PC-3 (cell line): ENCODE results near the gene TXNDC11.

Experiments
- EZH2 ChIP-seq: fragments of 300-600 bp; sonication (generic); IDR thresholded peaks from one replicate; pipeline ENCODE4 v1.6.1; 2017; ENCODE audit warnings: antibody characterized with exemption, mild to moderate bottlenecking, low read length; ENCODE audit not compliant: unreplicated experiment
- EZH2phosphoT487 ChIP-seq: fragments of 300-600 bp; sonication (generic); IDR thresholded peaks from 2 replicates; pipeline ENCODE4 v1.6.1; 2018; ENCODE audit warnings: mild to moderate bottlenecking, antibody characterized with exemption, low read length, borderline replicate concordance
- TF ChIP-seq, protein P1 (sequence below): fragments of 300-600 bp; sonication (generic); conservative IDR thresholded peaks from 2 replicates; pipeline ENCODE4 v1.5.1; 2017; ENCODE audit warnings: antibody characterized with exemption, low read depth, mild to moderate bottlenecking, low read length

DNA sequence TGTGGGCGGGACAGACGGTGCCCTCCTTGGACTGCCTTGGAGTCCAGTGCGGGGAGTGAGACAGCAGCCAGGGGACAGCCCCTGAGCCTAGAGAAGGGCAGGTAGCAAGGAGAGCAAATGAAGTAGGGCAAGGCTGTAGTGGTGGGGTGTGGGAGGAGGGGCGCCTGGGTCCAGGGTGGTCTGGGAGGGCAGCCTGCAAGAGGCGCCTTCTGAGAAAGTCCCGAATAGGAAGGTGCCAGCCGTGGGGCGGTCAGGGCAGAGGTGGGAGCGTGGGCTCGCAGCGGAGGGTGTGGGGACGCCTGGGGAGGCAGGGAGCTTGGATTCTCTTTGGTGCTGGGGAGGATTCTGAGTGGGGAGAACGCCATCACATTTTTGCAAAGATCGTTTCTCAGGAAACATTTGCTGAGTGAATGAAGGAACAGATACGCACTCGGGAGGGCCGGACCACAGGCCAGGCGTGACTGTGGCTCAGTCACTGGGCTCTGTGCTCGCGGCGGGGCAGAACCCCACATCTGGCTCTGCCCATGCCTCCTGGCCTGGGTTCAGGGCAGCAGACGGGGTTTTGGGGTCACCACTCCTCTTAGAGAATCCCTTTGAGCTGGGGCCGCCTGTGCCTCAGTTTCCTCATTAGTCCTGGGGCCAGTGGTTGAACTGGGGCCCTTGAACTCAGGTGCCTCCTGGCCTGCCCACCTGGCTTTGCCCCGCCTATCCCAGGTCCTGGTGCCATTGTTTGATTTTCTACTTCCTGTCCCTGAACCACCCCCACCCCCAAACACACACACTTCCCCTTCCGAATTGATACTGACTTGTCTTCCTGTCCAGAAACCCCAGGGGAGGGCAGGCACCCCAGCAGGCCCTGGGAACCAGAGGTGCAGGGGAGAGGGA, 70.2 kb downstream of the TXNDC11 start:
- TF ChIP-seq, protein P1, sequence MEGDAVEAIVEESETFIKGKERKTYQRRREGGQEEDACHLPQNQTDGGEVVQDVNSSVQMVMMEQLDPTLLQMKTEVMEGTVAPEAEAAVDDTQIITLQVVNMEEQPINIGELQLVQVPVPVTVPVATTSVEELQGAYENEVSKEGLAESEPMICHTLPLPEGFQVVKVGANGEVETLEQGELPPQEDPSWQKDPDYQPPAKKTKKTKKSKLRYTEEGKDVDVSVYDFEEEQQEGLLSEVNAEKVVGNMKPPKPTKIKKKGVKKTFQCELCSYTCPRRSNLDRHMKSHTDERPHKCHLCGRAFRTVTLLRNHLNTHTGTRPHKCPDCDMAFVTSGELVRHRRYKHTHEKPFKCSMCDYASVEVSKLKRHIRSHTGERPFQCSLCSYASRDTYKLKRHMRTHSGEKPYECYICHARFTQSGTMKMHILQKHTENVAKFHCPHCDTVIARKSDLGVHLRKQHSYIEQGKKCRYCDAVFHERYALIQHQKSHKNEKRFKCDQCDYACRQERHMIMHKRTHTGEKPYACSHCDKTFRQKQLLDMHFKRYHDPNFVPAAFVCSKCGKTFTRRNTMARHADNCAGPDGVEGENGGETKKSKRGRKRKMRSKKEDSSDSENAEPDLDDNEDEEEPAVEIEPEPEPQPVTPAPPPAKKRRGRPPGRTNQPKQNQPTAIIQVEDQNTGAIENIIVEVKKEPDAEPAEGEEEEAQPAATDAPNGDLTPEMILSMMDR, result no peak
- TF ChIP-seq EZH2phosphoT487, result no peak
- TF ChIP-seq EZH2, result no peak
